HG02798 (cell line): ENCODE measurements around the gene FAM72C.
"Not testable (repeated sequence)": the region's sequence is repeated elsewhere in the genome, so short reads cannot be mapped to it uniquely, and the experiment has no call there.

Experiments
- ATAC-seq: cut with Tn5 transposase; IDR thresholded peaks from one replicate; pipeline ENCODE4 v1.9.1; 2021; ENCODE audit warnings: mild to moderate bottlenecking; ENCODE audit not compliant: unreplicated experiment, poor library complexity

Gene FAM72C

GRCh38 chr1:143918552-143918951 is 53.2 kb downstream of the FAM72C start:
- ATAC-seq, result not testable (repeated sequence)

DNA sequence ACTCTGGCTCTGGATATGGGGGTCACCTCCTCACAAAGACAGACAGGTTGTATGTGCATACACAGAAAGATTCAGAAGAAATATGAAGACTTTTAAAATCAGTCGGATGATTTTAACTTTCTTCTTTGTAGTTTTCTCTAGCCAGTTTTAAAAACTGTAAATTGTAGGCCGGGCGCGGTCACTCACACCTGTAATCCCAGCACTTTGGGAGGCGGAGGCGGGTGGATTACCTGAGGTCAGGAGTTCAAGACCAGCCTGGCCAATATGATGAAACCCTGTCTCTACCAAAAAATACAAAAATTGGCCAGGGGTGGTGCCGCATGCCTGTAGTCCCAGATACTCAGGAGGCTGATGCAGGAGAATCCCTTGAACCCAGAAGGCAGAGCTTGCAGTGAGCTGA is 58.1 kb downstream of the FAM72C start:
- not testable (repeated sequence) for ATAC-seq
